Measurements from ENCODE around the gene NEDD4.

GRCh38 chr15:56031836-56032235, 38.4 kb upstream of the NEDD4 start:
- TF ChIP-seq CTCF (IDR thresholded peaks at IDR 0.05; ENCODE audit: insufficient read depth, low read depth, low read length) (no peak), EZH2 (IDR thresholded peaks at IDR 0.05; ENCODE audit: insufficient read depth, low read length) (no peak)

Data from astrocyte (in vitro differentiated cells and primary cell).